HG02943 (cell line): ENCODE measurements around the gene VGF.

Source experiments
- ATAC-seq: cut with Tn5 transposase; IDR thresholded peaks from one replicate; pipeline ENCODE4 v1.9.1; 2021; ENCODE audit warnings: mild to moderate bottlenecking, low read depth, moderate library complexity; ENCODE audit not compliant: unreplicated experiment

The VGF gene

GRCh38 chr7:101166909-101167644 is 1.7 kb upstream of the VGF start:
- ATAC-seq: no peak

- no peak for ATAC-seq
These were observed 1.2 kb upstream of the VGF start for GRCh38 chr7:101166648-101166908.

DNA sequence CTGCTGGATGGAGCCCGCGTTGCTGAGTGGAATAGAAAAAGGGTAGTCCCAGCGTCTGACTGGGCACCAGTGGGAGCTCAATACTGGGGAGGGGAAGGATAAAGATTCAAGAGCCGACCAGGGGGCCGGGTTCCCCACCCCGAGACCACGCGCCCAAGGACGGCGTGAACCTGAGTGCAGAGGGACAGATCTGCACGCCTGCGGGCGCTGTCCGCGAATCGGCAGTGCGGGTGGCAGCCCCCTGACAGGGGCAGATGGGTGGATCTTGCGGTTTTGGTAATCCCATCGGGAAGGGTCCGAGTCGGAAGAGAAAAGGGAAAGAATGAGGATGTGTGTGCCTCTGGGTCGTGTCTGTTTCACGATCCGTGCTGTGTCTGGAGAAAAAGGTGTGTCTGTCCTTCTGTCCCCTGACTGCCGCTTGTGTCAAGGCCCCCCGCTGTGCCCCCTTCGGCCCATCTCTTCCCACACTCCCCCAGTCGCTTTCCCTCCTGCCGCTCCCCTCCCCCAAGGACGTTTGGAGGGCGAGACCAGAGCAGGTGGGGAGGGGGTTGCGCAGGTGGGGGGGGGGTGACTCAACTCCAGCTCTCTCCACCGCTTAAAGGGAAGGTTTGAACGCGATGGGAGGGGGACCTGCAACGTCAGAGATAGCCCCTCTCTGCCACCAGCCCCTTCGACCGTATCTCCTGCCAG is 734 bp upstream of the VGF start:
- no peak for ATAC-seq

GRCh38 chr7:101164071-101164840 is 1.1 kb downstream of the VGF start:
- no peak for ATAC-seq

GRCh38 chr7:101163279-101164070 is 1.9 kb downstream of the VGF start:
- ATAC-seq: no peak

DNA sequence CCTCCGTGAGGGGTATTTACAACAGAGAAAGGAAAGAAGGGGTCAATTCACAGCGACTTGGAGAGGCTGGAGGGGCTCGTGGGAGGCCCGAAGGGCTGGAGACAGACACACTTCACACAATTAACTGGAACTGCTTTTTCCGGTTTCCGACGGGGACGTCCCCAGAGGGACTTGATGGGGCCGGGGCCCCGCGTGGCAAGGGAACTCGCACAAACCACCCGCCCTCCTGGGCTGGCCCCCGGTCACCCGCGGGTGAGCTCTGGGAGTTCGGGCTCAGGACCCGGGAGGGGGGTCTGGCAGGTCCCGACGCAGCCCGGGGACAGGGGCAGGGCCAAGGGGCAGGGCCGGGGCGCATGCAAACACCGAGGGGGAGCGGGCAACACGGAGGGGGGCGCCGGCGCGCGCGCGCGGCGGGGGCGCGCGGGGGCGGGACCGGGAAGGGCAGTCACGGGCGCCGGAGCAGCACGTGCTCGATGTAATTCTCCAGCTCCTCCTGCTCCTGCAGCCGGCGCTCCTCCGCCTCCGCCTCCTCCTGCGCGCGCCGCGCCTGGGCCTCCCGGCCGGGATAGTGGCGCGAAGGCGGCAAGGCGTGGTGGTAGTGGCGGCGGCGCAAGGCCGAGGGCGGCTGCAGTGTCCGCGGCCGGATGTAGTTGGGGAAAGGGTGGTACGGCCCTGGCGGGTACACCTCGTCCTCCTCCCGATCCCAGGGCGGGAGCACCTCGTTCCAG is 2.7 kb downstream of the VGF start:
- ATAC-seq: no peak

DNA sequence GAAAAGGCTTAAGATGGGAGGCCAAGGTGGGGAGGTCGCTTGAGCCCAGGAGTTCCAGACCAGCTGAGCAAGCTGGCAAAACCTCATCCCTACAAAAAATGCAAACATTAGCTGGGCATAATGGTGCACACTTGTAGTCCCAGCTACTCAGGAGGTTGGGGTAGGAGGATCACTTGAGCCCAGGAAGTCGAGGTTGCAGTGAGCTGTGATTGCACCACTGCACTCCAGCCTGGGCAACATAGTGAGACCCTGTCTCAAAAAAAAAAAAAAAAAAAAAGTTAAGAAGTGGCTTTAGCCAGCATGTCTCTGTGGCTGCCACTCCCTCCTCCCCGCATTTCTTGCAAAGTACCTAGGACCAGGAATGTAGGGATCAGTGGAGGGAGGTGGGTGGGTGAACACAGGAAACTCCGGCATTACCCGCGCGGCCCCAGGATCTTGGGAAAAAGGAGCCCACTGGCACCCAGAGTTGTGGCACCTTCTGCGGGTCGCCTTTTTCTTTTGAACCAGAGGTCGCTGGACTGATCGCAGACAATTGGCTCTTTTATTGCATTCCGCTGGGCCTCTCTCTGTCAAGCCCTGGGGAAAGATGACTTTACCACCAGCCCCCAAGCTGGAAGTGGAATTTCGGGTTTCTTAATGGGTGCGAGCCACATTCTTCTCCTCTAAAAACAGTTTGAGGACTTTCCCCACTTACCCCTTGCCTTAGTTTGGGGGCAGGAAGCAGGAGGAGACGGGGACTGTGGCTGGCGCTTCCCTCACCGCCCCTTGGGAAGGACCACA is 3.5 kb downstream of the VGF start:
- ATAC-seq: no peak

DNA sequence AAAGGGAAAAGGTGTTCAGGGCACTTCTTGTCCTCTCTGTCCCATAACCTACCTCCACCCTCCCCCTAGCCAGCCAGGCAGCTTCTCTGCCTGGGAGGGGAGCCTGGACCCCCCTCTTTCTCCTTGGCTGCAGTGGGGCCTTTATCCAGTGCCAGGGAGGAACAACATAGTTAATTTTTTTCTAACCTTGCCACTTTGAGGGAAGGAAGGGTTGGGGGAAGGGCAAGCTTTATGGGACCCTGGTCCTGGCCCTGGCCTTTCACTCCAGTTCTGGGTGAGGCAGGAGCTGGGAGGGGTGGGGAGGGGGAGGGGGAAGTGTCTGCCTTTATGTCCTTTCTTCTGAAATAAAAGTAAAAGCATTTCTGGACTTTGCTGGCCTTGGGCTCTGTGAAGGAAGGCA is 4.5 kb downstream of the VGF start:
- ATAC-seq: no peak

DNA sequence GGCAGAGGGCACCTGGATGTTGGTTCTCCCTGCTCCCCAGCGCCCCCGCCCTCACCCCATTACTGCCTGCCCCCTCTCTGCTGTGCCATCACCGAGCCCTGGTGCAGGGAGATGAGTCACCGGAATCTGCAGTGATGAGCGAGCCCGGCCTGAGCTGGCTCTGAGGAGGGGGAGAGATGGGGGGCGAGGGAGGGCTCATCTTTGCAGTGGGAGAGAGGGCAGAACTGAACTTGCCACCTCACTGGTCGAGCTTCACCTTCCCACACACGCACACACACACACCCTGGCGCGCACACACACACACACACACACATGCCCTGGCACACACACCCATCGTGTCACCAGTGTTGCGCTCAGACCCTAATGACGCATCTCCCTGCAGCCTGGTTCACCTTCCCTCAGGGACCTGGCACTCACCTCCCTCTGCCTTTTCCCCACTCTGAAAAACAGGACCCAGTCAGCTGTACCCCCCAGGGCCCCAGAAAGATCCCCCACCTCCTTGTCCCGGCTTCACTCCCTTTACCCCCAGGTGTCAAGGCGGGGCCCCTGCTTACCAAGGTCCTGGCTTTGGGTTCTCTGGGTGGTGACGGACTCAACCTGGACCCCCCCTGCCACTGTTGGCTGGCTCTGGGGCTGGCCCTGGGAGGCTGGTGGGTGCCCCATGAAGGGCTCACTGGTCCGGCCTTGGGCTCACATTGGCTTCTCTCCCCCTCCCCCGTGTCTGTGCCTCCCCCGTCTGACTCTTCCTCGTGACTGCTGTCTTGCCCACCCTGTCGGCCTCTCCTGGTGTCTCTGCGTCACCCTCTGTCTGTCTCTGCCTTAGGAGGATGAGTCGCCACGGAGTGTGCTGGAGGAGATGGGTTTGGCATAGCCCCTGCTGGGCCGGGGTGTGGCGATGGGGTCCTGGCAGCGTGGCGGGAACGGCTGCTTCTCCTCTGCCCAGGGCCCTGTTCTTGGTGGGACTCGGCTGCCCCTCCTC is 5.4 kb downstream of the VGF start:
- ATAC-seq: no peak

DNA sequence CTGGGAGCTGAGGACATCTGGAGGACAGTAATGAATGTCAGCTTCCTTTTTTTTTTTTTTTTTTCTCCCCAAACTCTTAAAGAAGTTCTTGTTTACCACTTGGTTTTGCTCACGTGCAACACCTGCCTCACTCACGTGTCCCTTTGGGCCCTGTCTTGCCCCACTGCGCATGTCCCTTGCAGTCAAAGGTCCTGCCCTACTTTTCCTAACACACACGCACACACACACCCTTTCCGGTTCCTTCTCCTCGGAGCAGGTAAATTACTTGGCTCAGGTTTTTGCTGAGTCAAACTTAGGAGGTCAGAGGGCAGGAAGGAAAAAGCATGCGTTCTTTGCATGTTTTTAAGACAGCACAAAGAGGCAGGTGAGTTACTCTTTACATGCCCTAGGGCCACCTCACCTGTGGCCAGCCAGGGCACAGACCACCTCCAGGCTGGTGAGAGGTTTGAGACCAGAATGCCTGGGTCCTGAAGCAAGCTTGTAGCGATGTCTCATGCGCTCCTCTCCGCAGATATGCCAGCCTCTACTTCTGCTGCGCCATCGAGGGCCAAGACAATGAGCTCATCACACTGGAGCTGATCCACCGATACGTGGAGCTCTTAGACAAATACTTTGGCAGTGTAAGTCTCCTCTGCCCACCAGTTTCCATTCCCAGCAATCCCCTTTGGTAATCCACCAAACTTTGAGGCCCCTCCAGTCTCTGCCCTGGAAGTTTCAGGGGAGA is 8.3 kb downstream of the VGF start:
- no peak for ATAC-seq

GRCh38 chr7:101156277-101156676 is 9.1 kb downstream of the VGF start:
- ATAC-seq: no peak

- no peak for ATAC-seq
These were observed 10.1 kb downstream of the VGF start for GRCh38 chr7:101155303-101155702.

DNA sequence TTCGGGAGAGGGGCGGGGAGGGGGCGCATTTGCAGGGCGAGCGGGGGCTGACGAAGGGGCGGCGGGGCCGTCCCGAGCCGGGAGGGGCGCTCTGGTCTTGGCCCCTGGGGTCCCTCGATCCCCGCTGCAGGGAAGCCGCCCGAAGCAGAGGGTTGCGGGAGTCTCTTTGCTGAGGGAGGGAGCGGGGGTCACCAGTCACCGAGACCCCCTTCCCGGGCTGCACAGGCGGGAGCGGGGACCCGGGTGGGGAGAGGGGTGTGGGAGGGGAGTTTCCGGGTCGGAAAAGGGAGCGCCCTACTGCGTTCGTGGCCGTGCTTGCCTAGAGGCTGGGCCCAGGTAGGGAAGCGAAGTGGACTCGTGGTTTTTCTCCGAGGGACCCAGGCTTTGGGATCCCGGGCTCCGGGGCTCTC is 10.7 kb downstream of the VGF start:
- ATAC-seq: peak; percentile 24

DNA sequence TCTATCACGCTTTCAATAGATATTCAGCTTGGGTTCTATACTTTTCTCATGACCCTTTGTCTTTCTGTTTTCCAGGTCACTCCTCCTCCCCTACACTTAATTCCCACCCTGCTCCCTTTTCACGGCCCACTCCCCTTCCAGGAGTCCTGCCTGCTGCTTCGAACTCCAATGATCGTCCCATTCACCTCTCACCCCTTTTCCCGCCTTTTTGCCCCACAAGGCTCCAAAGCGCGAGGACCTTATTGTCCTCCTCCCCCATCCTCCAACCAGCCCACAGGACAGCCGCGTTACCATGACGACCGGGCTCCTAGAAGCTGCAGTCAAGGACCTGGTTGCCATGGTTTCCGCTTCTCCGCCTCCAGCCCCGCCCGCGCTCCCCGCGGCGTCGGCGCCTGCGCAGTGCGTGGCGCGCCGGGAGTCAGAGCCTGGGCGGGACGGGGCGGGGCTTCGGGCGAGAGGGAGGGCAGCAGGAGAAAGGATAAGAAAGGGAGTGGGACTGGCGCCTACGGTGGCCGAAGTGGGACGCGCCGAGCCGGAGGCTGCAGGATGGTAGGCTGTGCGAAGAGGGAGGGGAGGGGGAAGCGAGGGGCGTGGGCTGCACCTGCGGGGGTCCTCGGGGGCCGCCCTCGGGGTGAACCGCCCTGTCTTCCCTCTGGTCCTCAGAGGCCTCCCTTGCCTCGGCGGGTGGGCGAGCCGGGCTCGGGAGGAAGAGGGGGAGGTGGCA is 11.2 kb downstream of the VGF start, which contains the start of gene AP1S1:
AP1S1 (plus strand) TSS at position 508 of the 724 bp plus-strand sequence; CDS start at position 547, 39 bp downstream.
- peak; percentile 74 for ATAC-seq

DNA sequence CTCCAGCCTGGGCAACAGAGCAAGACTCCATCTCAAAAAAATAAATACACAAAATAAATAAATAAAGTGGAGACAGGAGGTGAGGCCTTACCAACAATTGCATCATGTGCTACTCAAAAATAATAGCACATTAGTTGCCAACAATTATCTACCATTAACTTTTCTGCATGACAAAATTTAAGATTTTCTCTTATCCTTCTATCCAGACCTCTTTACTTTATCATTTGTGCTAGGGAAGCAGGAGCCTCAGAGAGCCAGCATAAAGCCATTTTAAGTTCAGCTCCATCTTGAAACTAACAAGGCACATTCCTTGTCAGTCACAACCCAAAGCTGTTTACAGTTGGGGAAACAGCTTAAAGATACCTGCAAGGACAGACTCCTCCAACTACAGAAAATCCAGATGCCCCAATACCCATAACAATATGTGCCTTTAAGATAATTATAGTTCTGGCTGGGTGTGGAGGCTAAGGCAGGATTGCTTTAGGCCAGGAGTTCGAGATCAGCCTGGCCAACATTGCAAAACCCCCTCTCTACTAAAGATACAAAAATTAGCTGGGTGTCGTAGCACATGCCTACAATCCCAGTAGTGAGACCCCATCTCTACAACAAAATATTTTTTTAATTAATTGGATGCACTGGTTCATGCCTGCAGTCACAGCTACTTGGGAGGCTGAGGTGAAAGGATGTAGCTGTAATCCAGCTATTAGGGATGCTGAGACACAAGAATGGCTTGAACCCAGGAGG is 13.3 kb downstream of the VGF start:
- ATAC-seq: no peak

DNA sequence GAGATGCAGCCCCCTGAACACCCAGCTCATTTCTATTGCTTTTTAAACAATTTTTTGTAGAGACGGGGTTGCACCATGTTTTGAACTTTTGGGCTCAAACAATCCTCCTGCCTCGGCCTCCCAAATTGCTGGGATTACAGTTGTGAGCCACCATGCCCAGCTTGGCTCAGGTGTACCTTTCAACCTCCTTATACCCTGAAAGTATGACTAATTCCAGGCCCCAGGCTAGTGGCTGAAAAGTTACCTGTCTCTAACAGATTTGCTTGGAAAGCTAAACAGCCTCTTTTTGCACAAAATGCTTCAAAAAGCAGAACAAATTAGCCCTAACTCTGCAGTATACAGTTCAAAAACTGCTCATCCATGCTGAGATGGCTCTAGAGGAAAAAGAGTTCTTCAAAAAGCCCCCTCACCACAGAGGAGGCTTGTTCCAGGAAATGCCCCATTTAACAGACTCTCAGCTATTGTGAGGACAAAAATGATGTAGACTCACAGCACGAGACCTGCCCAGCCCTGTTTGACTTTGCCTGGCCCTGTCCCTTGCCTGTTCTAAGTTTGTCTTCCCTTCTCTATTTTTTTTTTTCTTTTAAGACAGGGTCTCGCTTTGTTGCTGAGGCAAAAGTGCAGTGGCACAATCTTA is 24.5 kb downstream of the VGF start:
- no peak for ATAC-seq
